PC-3 (cell line): ENCODE data around the gene ETV3.

Experiments
- EZH2 ChIP-seq: fragments of 300-600 bp; sonication (generic); IDR thresholded peaks from one replicate; pipeline ENCODE4 v1.6.1; 2017; ENCODE audit warnings: antibody characterized with exemption, mild to moderate bottlenecking, low read length; ENCODE audit not compliant: unreplicated experiment
- EZH2phosphoT487 ChIP-seq: fragments of 300-600 bp; sonication (generic); IDR thresholded peaks from 2 replicates; pipeline ENCODE4 v1.6.1; 2018; ENCODE audit warnings: mild to moderate bottlenecking, antibody characterized with exemption, low read length, borderline replicate concordance
- TF ChIP-seq, protein P1 (sequence below): fragments of 300-600 bp; sonication (generic); conservative IDR thresholded peaks from 2 replicates; pipeline ENCODE4 v1.5.1; 2017; ENCODE audit warnings: antibody characterized with exemption, low read depth, mild to moderate bottlenecking, low read length

DNA sequence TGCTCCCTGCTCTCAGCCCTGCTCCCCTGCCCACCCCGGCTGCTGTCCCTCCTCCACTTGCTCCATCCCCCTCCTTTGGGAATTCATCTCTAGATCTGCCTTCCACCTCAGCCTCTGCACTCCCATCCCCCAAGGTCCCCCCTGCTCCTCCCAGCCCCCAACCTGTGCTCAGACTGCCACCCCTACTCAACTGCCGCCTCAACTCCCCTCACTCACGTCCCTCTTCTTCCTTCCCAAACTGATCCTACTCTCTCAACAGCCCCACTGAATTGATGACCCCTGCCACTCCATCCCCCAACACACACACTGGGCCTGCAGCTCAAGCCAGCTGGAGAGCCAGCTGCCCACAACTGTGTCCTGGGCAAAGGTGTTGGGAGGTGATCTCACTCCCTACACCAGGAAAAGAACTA is 22.8 kb downstream of the ETV3 start:
- TF ChIP-seq EZH2 = no peak
- TF ChIP-seq, protein P1, sequence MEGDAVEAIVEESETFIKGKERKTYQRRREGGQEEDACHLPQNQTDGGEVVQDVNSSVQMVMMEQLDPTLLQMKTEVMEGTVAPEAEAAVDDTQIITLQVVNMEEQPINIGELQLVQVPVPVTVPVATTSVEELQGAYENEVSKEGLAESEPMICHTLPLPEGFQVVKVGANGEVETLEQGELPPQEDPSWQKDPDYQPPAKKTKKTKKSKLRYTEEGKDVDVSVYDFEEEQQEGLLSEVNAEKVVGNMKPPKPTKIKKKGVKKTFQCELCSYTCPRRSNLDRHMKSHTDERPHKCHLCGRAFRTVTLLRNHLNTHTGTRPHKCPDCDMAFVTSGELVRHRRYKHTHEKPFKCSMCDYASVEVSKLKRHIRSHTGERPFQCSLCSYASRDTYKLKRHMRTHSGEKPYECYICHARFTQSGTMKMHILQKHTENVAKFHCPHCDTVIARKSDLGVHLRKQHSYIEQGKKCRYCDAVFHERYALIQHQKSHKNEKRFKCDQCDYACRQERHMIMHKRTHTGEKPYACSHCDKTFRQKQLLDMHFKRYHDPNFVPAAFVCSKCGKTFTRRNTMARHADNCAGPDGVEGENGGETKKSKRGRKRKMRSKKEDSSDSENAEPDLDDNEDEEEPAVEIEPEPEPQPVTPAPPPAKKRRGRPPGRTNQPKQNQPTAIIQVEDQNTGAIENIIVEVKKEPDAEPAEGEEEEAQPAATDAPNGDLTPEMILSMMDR = no peak
- no peak for TF ChIP-seq EZH2phosphoT487
